Measurements from ENCODE around the gene MXD3. TPM values are rescaled to one million over a fixed set of nuclear protein-coding genes. Genes with fewer than 3 reads are reported as not detected.
"Not testable (repeated sequence)": the region's sequence is repeated elsewhere in the genome, so short reads cannot be mapped to it uniquely, and the experiment has no call there.

The MXD3 gene
- total RNA-seq, 1 donor from 2014 or later: 1.7 TPM

- intact Hi-C loops (cut with micrococcal nuclease): no loop called here
- DNase-seq (no peak), ATAC-seq (no peak)
Measured at GRCh38 chr5:177346820-177347219, 35.1 kb upstream of the MXD3 start.

- ATAC-seq (no peak), DNase-seq (no peak)
- intact Hi-C loops (cut with micrococcal nuclease): no loop called here
Measured at GRCh38 chr5:177344891-177345290, 33.2 kb upstream of the MXD3 start.

DNA sequence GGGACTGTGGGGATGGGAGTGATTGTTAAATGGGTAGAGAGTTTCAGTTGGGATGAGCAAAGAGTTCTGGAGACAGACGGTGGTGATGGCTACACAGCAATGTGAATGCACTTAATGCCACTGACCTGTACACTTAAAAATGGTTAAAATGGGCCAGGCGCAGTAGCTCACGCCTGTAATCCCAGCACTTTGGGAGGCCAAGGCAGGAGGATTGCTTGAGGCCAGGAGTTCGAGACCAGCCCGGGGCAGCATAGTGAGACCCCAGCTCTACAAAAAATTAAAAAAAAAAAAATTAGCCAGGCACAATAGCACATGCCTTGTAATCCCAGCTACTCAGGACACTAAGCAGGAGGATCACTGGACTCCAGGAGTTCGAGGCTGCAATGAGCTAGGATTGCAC is 32.1 kb upstream of the MXD3 start:
- intact Hi-C loops (cut with micrococcal nuclease): no loop called here
- ATAC-seq: no peak
- no peak for DNase-seq

DNA sequence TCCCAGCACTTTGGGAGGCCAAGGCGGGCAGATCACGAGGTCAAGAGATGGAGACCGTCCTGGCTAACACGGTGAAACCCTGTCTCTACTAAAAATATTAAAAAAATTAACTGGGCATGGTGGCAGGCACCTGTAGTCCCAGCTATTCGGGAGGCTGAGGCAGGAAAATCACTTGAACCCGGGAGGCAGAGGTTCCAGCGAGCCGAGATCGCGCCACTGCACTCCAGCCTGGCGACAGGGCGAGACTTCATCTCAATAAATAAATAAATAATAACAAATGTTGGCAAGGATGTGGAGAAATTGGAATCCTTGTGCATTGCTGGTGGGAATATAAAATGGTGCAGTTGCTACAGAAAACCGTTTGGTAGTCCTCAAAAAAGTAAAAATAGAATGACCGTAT is 31.3 kb upstream of the MXD3 start:
- ATAC-seq; intact Hi-C loops (cut with micrococcal nuclease); DNase-seq: not testable (repeated sequence)

- intact Hi-C loops (cut with micrococcal nuclease): no loop called here
- ATAC-seq (no peak), DNase-seq (no peak)
Measured at GRCh38 chr5:177339107-177339638, 27.5 kb upstream of the MXD3 start.

GRCh38 chr5:177338251-177339106 is 26.8 kb upstream of the MXD3 start:
- no peak for DNase-seq
- intact Hi-C loops (cut with micrococcal nuclease): no loop called here

DNA sequence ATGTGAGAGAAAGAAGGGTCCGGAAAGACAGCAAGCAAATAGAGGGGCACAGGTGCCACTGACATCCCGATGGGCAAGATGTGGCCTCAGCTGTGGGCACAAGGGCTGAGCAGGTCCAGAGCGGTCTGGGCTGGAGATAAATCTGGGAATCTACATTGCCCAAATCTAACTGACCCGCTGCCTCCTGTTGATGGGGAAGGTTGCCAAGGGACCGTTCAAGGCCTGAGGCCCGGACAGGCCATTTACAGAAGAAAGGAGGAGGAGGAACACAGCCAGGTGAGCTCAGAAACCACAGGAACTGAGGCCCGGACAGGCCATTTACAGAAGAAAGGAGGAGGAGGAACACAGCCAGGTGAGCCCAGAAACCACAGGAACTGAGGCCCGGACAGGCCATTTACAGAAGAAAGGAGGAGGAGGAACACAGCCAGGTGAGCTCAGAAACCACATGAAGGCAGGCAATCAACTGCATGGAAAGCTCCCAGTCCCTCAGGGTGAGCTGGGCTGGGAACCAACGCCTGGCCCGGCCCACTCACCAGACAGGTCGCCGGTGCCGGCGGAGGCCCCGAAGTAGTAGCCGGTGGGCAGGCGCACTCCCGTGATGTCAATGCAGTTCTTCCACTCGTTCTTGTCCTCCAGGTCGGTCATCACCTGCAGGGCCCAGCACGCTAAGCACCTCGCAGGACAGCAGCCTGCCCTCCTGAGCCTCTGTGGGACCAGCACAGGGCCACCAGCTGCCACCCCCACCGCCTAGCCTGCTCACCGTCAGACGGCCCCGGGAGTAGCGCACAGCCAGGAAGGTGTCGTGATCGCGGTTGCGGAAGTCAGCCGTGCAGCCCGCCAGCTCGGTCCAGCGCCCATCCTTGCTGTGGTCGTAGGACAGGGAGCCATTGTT is 25.2 kb upstream of the MXD3 start:
- intact Hi-C loops (cut with micrococcal nuclease): no loop called here
- no peak for DNase-seq
- no peak for ATAC-seq

More at GRCh38 chr5:177338251-177339106, 26.8 kb upstream of the MXD3 start:
- no peak for ATAC-seq

- intact Hi-C loops (cut with micrococcal nuclease): no loop called here
- DNase-seq (no peak), ATAC-seq (peak; percentile 8)
Measured at GRCh38 chr5:177336112-177336511, 24.4 kb upstream of the MXD3 start.

- DNase-seq (no peak), ATAC-seq (peak; percentile 69)
- intact Hi-C loops (cut with micrococcal nuclease): no loop called here
Measured at GRCh38 chr5:177335701-177336065, 24.0 kb upstream of the MXD3 start.

- DNase-seq (peak; percentile 72), ATAC-seq (peak; percentile 89)
- intact Hi-C loops (cut with micrococcal nuclease): no loop called here
Measured at GRCh38 chr5:177334781-177335700, 23.3 kb upstream of the MXD3 start.

DNA sequence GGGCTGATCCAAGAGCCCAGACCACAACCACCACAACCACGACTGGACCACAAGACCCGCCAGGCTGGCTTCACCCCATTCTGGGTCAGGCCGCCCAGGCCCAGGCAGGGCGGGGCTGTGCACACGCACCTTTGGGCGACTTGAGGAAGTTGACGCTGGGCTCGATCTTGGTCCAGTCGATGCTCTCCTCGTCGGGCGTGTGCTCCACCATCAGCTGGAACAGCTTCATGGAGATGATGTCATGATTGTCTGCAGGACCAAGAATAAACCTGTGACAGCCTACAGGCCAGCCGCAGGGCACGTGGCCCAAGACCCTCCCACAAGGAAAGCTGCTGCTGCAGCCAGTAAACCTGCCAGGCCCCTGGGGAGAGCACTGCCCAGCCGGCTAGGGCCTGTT is 22.5 kb upstream of the MXD3 start:
- peak; percentile 49 for ATAC-seq
- DNase-seq: no peak
- intact Hi-C loops (cut with micrococcal nuclease): no loop called here

- intact Hi-C loops (cut with micrococcal nuclease): no loop called here
- DNase-seq (no peak), ATAC-seq (no peak)
Measured at GRCh38 chr5:177333420-177334154, 21.9 kb upstream of the MXD3 start.

GRCh38 chr5:177332896-177333260 is 21.2 kb upstream of the MXD3 start:
- ATAC-seq: no peak
- DNase-seq: no peak
- intact Hi-C loops (cut with micrococcal nuclease): no loop called here

DNA sequence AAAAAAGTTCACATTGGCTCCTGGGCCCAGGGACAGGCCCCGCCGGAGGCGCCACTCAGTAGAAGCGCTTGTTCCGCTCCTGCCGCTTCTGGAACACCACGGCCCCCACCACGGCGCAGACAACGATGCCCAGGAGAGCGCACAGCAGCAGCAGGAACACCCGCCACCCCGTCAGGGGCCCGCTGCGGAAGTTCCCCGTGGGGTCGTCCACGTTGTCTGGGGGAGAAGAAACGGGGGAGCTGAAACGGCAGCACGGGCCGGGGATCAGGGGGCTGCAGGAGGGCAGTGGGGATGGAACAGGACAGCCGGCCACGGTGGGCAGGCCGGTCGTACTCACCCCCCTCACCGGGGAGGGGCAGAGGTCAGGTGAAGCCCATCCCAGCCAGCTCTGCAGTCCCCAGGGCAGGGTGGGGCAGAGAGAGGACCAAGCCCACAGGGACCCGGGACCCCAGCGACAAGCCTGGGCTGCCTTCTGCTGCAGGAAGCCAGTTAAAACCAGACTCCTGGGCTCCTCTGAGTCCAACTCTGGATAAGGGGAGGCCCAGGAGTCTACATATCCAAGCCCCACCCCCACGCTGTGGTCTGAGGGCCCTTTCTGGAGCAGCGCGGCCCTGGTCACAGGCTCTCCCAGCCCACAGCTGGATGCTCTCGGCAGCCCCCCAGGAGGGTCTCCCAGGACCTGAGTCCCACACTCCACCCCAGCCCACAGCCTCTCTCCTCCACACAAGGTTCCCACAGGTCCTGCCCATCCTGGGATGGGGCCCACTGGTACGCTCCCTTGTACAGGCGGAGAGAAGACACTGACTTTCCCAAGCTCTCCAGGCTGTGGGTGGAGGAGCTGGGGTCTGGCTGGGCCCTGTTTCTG is 20.6 kb upstream of the MXD3 start:
- DNase-seq (no peak), ATAC-seq (no peak)
- intact Hi-C loops (cut with micrococcal nuclease): no loop called here

GRCh38 chr5:177330991-177331842 is 19.5 kb upstream of the MXD3 start:
- ATAC-seq: no peak
- no peak for DNase-seq
- intact Hi-C loops (cut with micrococcal nuclease): no loop called here

DNA sequence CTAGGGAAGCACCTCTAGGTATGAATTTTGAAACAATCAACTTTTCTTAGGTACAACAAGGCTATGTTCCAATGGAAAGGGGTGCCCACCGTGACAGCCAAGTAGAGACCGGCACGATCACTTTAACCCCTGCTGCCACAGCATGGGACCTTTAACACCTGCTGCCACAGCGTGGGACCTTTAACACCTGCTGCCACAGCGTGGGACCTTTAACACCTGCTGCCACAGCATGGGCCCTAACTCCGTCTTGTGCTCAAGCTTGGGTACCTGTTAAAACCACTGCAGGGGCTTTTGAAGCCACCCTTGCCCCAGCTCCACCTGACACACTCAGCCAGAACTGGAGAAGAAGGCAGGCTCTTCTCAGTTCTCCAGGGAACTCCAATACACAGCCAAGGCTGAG is 18.2 kb upstream of the MXD3 start:
- intact Hi-C loops (cut with micrococcal nuclease): loop anchor here (10.0 kb wide), 1 partner anchor 45 kb away; no protein-coding TSS in a partner anchor
- DNase-seq (no peak), ATAC-seq (no peak)
